ENCODE results near the gene RPL29.

Gene RPL29

DNA sequence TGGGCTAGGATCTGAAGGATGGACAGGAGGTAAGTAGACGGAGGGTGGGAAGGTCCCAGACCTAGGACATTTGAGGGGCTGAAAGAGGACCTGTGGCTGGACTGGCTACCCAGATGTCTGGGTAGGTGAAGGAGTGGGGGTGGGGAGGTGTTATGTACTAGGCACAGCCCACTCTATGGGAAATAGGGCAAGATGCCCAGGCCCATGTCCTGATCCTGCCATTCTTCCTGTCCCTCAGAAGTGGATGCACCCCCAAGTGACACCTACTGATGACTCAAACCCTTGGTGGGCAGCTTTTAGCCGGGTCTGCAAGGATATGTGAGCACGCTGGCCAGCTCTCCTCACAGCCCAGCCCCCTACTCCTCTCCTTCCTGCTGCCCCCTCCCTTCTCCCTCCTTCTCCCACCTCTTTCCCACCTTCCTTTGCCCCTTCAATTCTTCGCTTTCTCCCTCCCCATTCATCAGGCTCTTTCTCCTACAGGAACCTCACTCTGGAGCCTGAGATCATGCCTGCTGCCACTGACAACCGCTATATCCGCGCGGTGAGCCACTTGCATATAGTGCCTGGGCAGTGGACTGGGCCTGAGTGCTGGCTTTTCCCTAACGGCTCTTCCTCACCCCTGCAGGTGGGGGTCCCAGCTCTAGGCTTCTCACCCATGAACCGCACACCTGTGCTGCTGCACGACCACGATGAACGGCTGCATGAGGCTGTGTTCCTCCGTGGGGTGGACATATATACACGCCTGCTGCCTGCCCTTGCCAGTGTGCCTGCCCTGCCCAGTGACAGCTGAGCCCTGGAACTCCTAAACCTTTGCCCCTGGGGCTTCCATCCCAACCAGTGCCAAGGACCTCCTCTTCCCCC, 7.2 kb downstream of the RPL29 start:
- TF ChIP-seq CTCF (IDR thresholded peaks at IDR 0.05; ENCODE audit: insufficient read depth, low read length) (no peak), REST (IDR thresholded peaks at IDR 0.05; ENCODE audit: insufficient replicate concordance, low read depth) (no peak), SPI1 (IDR thresholded peaks at IDR 0.05; ENCODE audit: borderline replicate concordance, low read depth) (no peak), POLR2AphosphoS5 (IDR thresholded peaks at IDR 0.05; ENCODE audit: low read depth) (no peak; the same call in 1 of the 2 replicates), GABPA (IDR thresholded peaks at IDR 0.05; ENCODE audit: low read depth) (no peak)
- H3K27ac ChIP-seq (replicated peaks), result no peak overlapping the region
- H3K27me3 ChIP-seq (ENCODE audit: insufficient read depth, poor library complexity, severe bottlenecking), result no peaks in the 10 kb centered on the region

GRCh38 chr3:51987568-51987967, 8.1 kb downstream of the RPL29 start:
- Histone ChIP-seq H3K27me3 (ENCODE audit: insufficient read depth, poor library complexity, severe bottlenecking) (no peaks in the 10 kb centered on the region), H3K27ac (replicated peaks) (no peak overlapping the region), H3K4me3 (replicated peaks; ENCODE audit: insufficient read depth, low read length) (no peak overlapping the region)
- no peak for TF ChIP-seq POLR2AphosphoS5 (IDR thresholded peaks at IDR 0.05; ENCODE audit: low read depth)
- TF ChIP-seq REST (IDR thresholded peaks at IDR 0.05; ENCODE audit: insufficient replicate concordance, low read depth), result no peak
- TF ChIP-seq GABPA (IDR thresholded peaks at IDR 0.05; ENCODE audit: low read depth), result no peak
- TF ChIP-seq SPI1 (IDR thresholded peaks at IDR 0.05; ENCODE audit: borderline replicate concordance, low read depth), result no peak
- TF ChIP-seq CTCF (IDR thresholded peaks at IDR 0.05; ENCODE audit: insufficient read depth, low read length), result no peak
- no peak for DNase-seq (ENCODE audit: low read depth in 1 of 2, low spot score in 1 of 2)

More for the DNA sequence above, 7.2 kb downstream of the RPL29 start:
- H3K4me3 ChIP-seq (replicated peaks; ENCODE audit: insufficient read depth, low read length), result no peak overlapping the region
- DNase-seq (ENCODE audit: low read depth in 1 of 2, low spot score in 1 of 2), result no peak

DNA sequence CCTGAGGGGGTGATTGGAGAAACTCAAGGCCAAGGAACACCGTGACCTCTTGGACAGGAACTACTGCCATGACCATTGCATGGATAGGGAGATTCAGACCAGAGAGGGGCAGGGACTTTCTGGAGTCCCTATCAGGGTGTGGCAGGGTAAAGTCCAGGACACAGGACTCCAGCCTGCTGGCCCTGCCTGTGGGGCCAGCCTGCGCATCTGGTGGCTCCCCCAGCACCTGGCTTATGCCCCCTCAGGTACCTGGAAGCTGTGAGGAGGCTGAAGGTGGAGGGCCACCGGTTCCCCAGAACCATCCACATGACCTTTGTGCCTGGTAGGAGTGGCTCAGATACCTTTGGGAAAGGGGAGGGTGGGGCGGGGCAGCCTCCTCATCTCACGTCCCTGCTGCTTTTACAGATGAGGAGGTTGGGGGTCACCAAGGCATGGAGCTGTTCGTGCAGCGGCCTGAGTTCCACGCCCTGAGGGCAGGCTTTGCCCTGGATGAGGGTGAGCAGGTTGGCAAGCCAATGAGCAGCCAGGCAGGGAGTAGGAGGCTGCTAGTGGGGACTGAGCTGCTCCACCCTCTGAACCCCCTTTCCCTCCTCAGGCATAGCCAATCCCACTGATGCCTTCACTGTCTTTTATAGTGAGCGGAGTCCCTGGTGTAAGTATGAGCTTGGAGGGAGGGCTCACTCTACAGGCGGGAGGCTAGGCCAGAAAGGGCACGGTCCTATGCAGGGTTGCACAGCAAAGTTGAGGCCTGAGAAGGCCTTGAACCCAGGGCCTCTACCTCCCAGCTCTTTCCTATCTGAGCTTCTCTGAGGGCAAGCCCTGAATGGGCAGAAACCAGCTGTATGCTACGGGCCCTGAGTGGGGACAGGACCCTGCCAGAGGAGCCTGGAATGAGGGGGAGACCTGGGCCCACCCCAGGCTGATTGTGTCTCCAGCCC, 9.4 kb downstream of the RPL29 start:
- Histone ChIP-seq H3K4me3 (replicated peaks; ENCODE audit: insufficient read depth, low read length) (no peak overlapping the region), H3K27ac (replicated peaks) (no peak overlapping the region), H3K27me3 (ENCODE audit: insufficient read depth, poor library complexity, severe bottlenecking) (no peaks in the 10 kb centered on the region)
- no peak for DNase-seq (ENCODE audit: low read depth in 1 of 2, low spot score in 1 of 2)
- TF ChIP-seq POLR2AphosphoS5 (IDR thresholded peaks at IDR 0.05; ENCODE audit: low read depth) (no peak), SPI1 (IDR thresholded peaks at IDR 0.05; ENCODE audit: borderline replicate concordance, low read depth) (no peak), CTCF (IDR thresholded peaks at IDR 0.05; ENCODE audit: insufficient read depth, low read length) (no peak), REST (IDR thresholded peaks at IDR 0.05; ENCODE audit: insufficient replicate concordance, low read depth) (no peak), GABPA (IDR thresholded peaks at IDR 0.05; ENCODE audit: low read depth) (no peak)

Data from HL-60 (cell line).